ENCODE measurements around the gene PRMT7.

PRMT7 gene

GRCh38 chr16:68378436-68379415 is 67.9 kb downstream of the PRMT7 start:
- peak; percentile 53 for DNase-seq

GRCh38 chr16:68379472-68380347 is 68.9 kb downstream of the PRMT7 start:
- no peak for DNase-seq

GRCh38 chr16:68380348-68380670 is 69.5 kb downstream of the PRMT7 start:
- no peak for DNase-seq

- DNase-seq, result no peak
Observed at GRCh38 chr16:68380676-68381362, 70.0 kb downstream of the PRMT7 start.

- DNase-seq, result no peak
Observed at GRCh38 chr16:68381363-68381724, 70.5 kb downstream of the PRMT7 start.

GRCh38 chr16:68382296-68382718 is 71.5 kb downstream of the PRMT7 start:
- peak; percentile 22 for DNase-seq

GRCh38 chr16:68383858-68384257 is 73.0 kb downstream of the PRMT7 start:
- DNase-seq, result no peak

GRCh38 chr16:68384288-68385161 is 73.7 kb downstream of the PRMT7 start:
- no peak for DNase-seq

- peak; percentile 12 for DNase-seq
Observed at GRCh38 chr16:68385371-68385770, 74.6 kb downstream of the PRMT7 start.

- DNase-seq, result no peak
Observed at GRCh38 chr16:68386628-68387027, 75.8 kb downstream of the PRMT7 start.

- no peak for DNase-seq
Observed at GRCh38 chr16:68387301-68387700, 76.5 kb downstream of the PRMT7 start.

- DNase-seq, result no peak
Observed at GRCh38 chr16:68388124-68388523, 77.3 kb downstream of the PRMT7 start.

GRCh38 chr16:68389006-68389405 is 78.2 kb downstream of the PRMT7 start:
- DNase-seq, result no peak

- no peak for DNase-seq
Observed at GRCh38 chr16:68389750-68390371, 79.0 kb downstream of the PRMT7 start.

- DNase-seq, result no peak
Observed at GRCh38 chr16:68393333-68393732, 82.5 kb downstream of the PRMT7 start.

GRCh38 chr16:68395167-68395786 is 84.5 kb downstream of the PRMT7 start:
- DNase-seq, result no peak

- DNase-seq, result no peak
Observed at GRCh38 chr16:68395815-68396214, 85.0 kb downstream of the PRMT7 start.

GRCh38 chr16:68396481-68396880 is 85.7 kb downstream of the PRMT7 start:
- peak; percentile 62 for DNase-seq

GRCh38 chr16:68397710-68398201 is 86.9 kb downstream of the PRMT7 start:
- DNase-seq, result no peak

- peak; percentile 12 for DNase-seq
Observed at GRCh38 chr16:68399456-68399855, 88.6 kb downstream of the PRMT7 start.
